GM12878 (cell line): ENCODE results near the gene SLC44A4. TPM values are rescaled to one million over a fixed set of nuclear protein-coding genes. Genes with fewer than 3 reads are reported as not detected.

Source experiments
- ATAC-seq: fragments of 200-7000 bp; cut with Tn5 transposase; 3 replicates; pipeline ENCODE4 v1.9.1; 2020; ENCODE audit warnings: mild to moderate bottlenecking, moderate library complexity
- BruUV-seq: library from RNA; stranded (reverse); fragments of 400-500 nt; replicated peaks from 2 replicates; lab custom pipeline; 2021; lab: Mats Ljungman, UMichigan
- CTCF ChIA-PET: fragments of 300-600 bp; sonication (Branson Sonifier 250); formaldehyde crosslinking; extraction: SDS; loops from one replicate; lab custom pipeline; 2021; ENCODE audit warnings: inconsistent platforms; lab: Yijun Ruan, JAX
- POLR2A ChIA-PET: fragments of 350-600 bp; formaldehyde crosslinking; extraction: SDS; loops from one replicate; lab custom pipeline; 2021; ENCODE audit warnings: inconsistent platforms; lab: Charles Lee
- RAD21 ChIA-PET: fragments of 300-600 bp; sonication (Branson Sonifier 250); formaldehyde crosslinking; loops from one replicate; lab custom pipeline; 2023; ENCODE audit warnings: antibody characterized with exemption; ENCODE audit not compliant: unreplicated experiment; lab: Charles Lee
- SMC1A ChIA-PET: fragments of 300-600 bp; sonication (Branson Sonifier 250); formaldehyde crosslinking; loops from one replicate; lab custom pipeline; 2023; ENCODE audit not compliant: unreplicated experiment, uncharacterized antibody; lab: Charles Lee
- DNase-seq: peaks from one replicate; pipeline ENCODE4 v3.0.0-alpha.2; 2011; ENCODE audit warnings: low read depth, low spot score
- FAIRE-seq: peaks from 3 replicates; lab custom pipeline; 2011; peaks lifted over from hg19 to GRCh38; lab: Jason Lieb, UNC
- H2AFZ ChIP-seq: 2 replicates; pipeline ENCODE4 v1.6.0; 2011; ENCODE audit warnings: low read depth, low read length, control low read depth; ENCODE audit not compliant: control insufficient read depth
- H3K27ac ChIP-seq: 2 replicates; pipeline ENCODE4 v1.5.1; 2011; ENCODE audit warnings: control low read depth; ENCODE audit not compliant: control insufficient read depth, insufficient read depth
- H3K27me3 ChIP-seq, 2 experiments: replicated peaks in 1 of 2; 2 replicates each; pipeline versions ENCODE4 v1.6.0 to v1.6.1; 2011; ENCODE audit warnings: low read length in 1 of 2; ENCODE audit not compliant: control insufficient read depth in 2 of 2, insufficient read depth in 2 of 2
- H3K36me3 ChIP-seq, 2 experiments: 2 replicates each; pipeline ENCODE4 v1.5.1; 2011; ENCODE audit warnings: low read length in 1 of 2; ENCODE audit not compliant: control insufficient read depth in 2 of 2, insufficient read depth in 2 of 2
- H3K4me1 ChIP-seq: 2 replicates; pipeline ENCODE4 v1.6.1; 2011; ENCODE audit warnings: mild to moderate bottlenecking, low read length, moderate library complexity, mixed read lengths; ENCODE audit not compliant: control insufficient read depth, insufficient read depth
- H3K4me2 ChIP-seq: 2 replicates; pipeline ENCODE4 v1.6.0; 2011; ENCODE audit warnings: control low read depth; ENCODE audit not compliant: control insufficient read depth, insufficient read depth
- H3K4me3 ChIP-seq: fragments of 200-600 bp; sonication (generic); 2 replicates; pipeline ENCODE4 v1.5.1; 2016
- H3K79me2 ChIP-seq: 2 replicates; pipeline ENCODE4 v1.6.0; 2011; ENCODE audit warnings: low read length; ENCODE audit not compliant: control insufficient read depth, insufficient read depth
- H3K9ac ChIP-seq: 2 replicates; pipeline ENCODE4 v1.8.0; 2011; ENCODE audit warnings: low read length, control low read depth, mixed read lengths; ENCODE audit not compliant: control insufficient read depth, insufficient read depth
- H3K9me3 ChIP-seq: replicated peaks from 3 replicates; pipeline ENCODE4 v1.5.1; 2011; ENCODE audit warnings: mild to moderate bottlenecking, low read length; ENCODE audit not compliant: control insufficient read depth, insufficient read depth
- H4K20me1 ChIP-seq: 2 replicates; pipeline ENCODE4 v1.6.0; 2011; ENCODE audit not compliant: control insufficient read depth, insufficient read depth
- ATF7 ChIP-seq: fragments of 450-650 bp; IDR thresholded peaks from 2 replicates; pipeline ENCODE4 v1.6.1; 2016; ENCODE audit warnings: low read depth, mild to moderate bottlenecking
- CHD2 ChIP-seq: IDR thresholded peaks from 2 replicates; pipeline ENCODE4 v1.6.1; 2011; ENCODE audit warnings: low read depth, low read length, improper control_type of control experiment, borderline replicate concordance
- EZH2 ChIP-seq: IDR thresholded peaks from 2 replicates; pipeline ENCODE4 v1.6.1; 2012; ENCODE audit warnings: low read depth, mild to moderate bottlenecking, control low read depth, inconsistent platforms, low read length, borderline replicate concordance; ENCODE audit not compliant: control insufficient read depth
- HDAC2 ChIP-seq: fragments of 200-600 bp; sonication (generic); IDR thresholded peaks from 2 replicates; pipeline ENCODE4 v1.6.1; 2017
- JUND ChIP-seq: IDR thresholded peaks from 2 replicates; pipeline ENCODE4 v1.6.1; 2012; ENCODE audit warnings: low read depth, mild to moderate bottlenecking, low read length, improper control_type of control experiment, moderate library complexity
- KDM1A ChIP-seq: fragments of 200-600 bp; sonication (generic); IDR thresholded peaks from 2 replicates; pipeline ENCODE4 v1.6.1; 2016; ENCODE audit warnings: borderline replicate concordance
- MEF2A ChIP-seq: IDR thresholded peaks from 2 replicates; pipeline ENCODE4 v1.6.1; 2011; ENCODE audit warnings: low read depth, mild to moderate bottlenecking, low read length, moderate library complexity; ENCODE audit not compliant: insufficient read depth
- MYB ChIP-seq: fragments of 150-350 bp; IDR thresholded peaks from 2 replicates; pipeline ENCODE4 v1.6.1; 2014; ENCODE audit warnings: mild to moderate bottlenecking, low read depth, low read length, borderline replicate concordance
- MYC ChIP-seq: IDR thresholded peaks from 2 replicates; pipeline ENCODE4 v1.6.1; 2011; ENCODE audit warnings: mild to moderate bottlenecking, low read length, moderate library complexity, inconsistent platforms; ENCODE audit not compliant: insufficient read depth, insufficient replicate concordance, insufficient read length, severe bottlenecking
- NFIC ChIP-seq: IDR thresholded peaks from 2 replicates; pipeline ENCODE4 v1.6.1; 2012; ENCODE audit warnings: low read depth, mild to moderate bottlenecking, inconsistent platforms, low read length, moderate library complexity
- NR2F1 ChIP-seq: fragments of 450-650 bp; conservative IDR thresholded peaks from 2 replicates; pipeline ENCODE4 v1.6.1; 2017; ENCODE audit warnings: mild to moderate bottlenecking
- PML ChIP-seq: IDR thresholded peaks from 2 replicates; pipeline ENCODE4 v1.6.1; 2012; ENCODE audit warnings: low read length, inconsistent platforms
- RFX5 ChIP-seq: IDR thresholded peaks from 2 replicates; pipeline ENCODE4 v1.6.1; 2011; ENCODE audit warnings: low read depth, low read length, improper control_type of control experiment
- SKIL ChIP-seq: fragments of 450-650 bp; IDR thresholded peaks from 2 replicates; pipeline ENCODE4 v1.6.1; 2017; ENCODE audit warnings: mild to moderate bottlenecking, low read depth, inconsistent platforms; ENCODE audit not compliant: poor library complexity, severe bottlenecking
- SP1 ChIP-seq: IDR thresholded peaks from one replicate; pipeline ENCODE4 v1.6.1; 2011; ENCODE audit warnings: low read depth, low read length
- USF1 ChIP-seq: IDR thresholded peaks from 2 replicates; pipeline ENCODE4 v1.6.1; 2011; ENCODE audit warnings: borderline replicate concordance, low read depth, mild to moderate bottlenecking, moderate library complexity, mixed read lengths, low read length; ENCODE audit not compliant: insufficient read depth; ENCODE audit errors: extremely low read length
- ZBED1 ChIP-seq: IDR thresholded peaks from 2 replicates; pipeline ENCODE4 v1.6.1; 2016; ENCODE audit warnings: borderline replicate concordance
- ZNF592 ChIP-seq: fragments of 450-650 bp; IDR thresholded peaks from 2 replicates; pipeline ENCODE4 v1.6.1; 2017; ENCODE audit warnings: mild to moderate bottlenecking, moderate library complexity
- WGBS: methylation state at CpG from one replicate; pipeline ENCODE4 v1.1.6; 2016; ENCODE audit warnings: low lambda C conversion rate; ENCODE audit not compliant: insufficient replicate concordance, insufficient coverage; ENCODE audit errors: missing lambda C conversion rate; 5-methylcytosine and 5-hydroxymethylcytosine counted together
- in situ Hi-C: fragments of 300-500 bp; cut with MboI; formaldehyde crosslinking; loops from 9 replicates; pipeline ENCODE4 v1.14.3; 2018; ENCODE audit warnings: mixed read lengths
- intact Hi-C: fragments of 100-400 bp; cut with micrococcal nuclease; formaldehyde crosslinking; loops from one replicate; pipeline ENCODE4 v1.14.2; 2022; ENCODE audit not compliant: unreplicated experiment
- polyA plus RNA-seq, 11 experiments: library from polyadenylated mRNA; depleted of rRNA in 4 of 11; unstranded in 6 of 11; stranded (reverse) in 5 of 11; fragments of >200 nt; fragmentation: Nextera tagmentation in 4 of 11; fragmentation: Illumina TruSeq in 1 of 11; extraction: Ambion mirVana in 4 of 11; extraction: Trizol in 1 of 11; gene quantifications; 1 replicate in 1 of 11; 2 replicates in 10 of 11; pipeline versions ENCODE4 v1.2.1 to v1.2.3, GENCODE V29; 2011 to 2016; ENCODE audit warnings: inconsistent platforms in 2 of 11, missing spikeins in 2 of 11, low read depth in 1 of 11
- total RNA-seq, 4 experiments: library from RNA; depleted of rRNA in 3 of 4; stranded (reverse); fragments of >200 nt in 3 of 4; fragmentation: Illumina TruSeq in 1 of 4; extraction: Trizol in 1 of 4; gene quantifications; 2 replicates each; pipeline versions ENCODE4 v1.2.1 to v1.2.3, GENCODE V29; 2013 to 2021

The SLC44A4 gene
- total and polyA plus RNA-seq, 10 of the 15 experiments (the other 5 are each of a cell fraction or from before 2014, with no cell fraction given), result 0.04 to 0.24 (median 0.15) TPM; not detected in 3

- Histone ChIP-seq H2AFZ (no peak overlapping the region), H3K4me3 (no peak overlapping the region), H3K79me2 (no peaks in the 10 kb centered on the region), H3K27ac (no peak overlapping the region), H3K9ac (no peak overlapping the region), H4K20me1 (no peaks in the 10 kb centered on the region), H3K36me3 (peaks cover 0 to 21% of the 10 kb centered on the region in 2 experiments; a peak in 3 of 4 replicates), H3K4me1 (no peaks in the 10 kb centered on the region), H3K9me3 (no peaks in the 10 kb centered on the region), H3K4me2 (no peak overlapping the region), H3K27me3 (no peaks in the 10 kb centered on the region)
- ChIA-PET RAD21 (no interaction called here), POLR2A (interaction anchor here (0.6 to 0.7 kb wide), 3 partner anchors 94 to 1049 kb away, joined by 3 to 7 read pairs (median 3); no protein-coding TSS in a partner anchor), SMC1A (no interaction called here), CTCF (no interaction called here)
- no TSS peak for BruUV-seq
- FAIRE-seq (no peak), DNase-seq (no peak), ATAC-seq (no peak)
- in situ Hi-C loops, result no loop called here
- WGBS, result 90% methylated on average over 9 of the region's 9 CpGs
- intact Hi-C loops, result no loop called here
- TF ChIP-seq SKIL (no peak), MEF2A (no peak), NR2F1 (no peak), SP1 (no peak), CHD2 (no peak), NFIC (no peak), ZNF592 (no peak), KDM1A (no peak), JUND (no peak), PML (no peak), USF1 (no peak), EZH2 (no peak), HDAC2 (no peak), ATF7 (no peak), MYB (no peak), MYC (no peak), ZBED1 (no peak), RFX5 (no peak)
Measured at GRCh38 chr6:31881136-31881859, 2.5 kb upstream of the SLC44A4 start.
